Activated T-helper 9 cell treated with anti-CD3 and anti-CD28 coated beads, Interleukin-2, amount 50 U/mL, for 16 hours (primary cell): Measurements from ENCODE around the gene AZIN2.
"Not testable (repeated sequence)": the region's sequence is repeated elsewhere in the genome, so short reads cannot be mapped to it uniquely, and the experiment has no call there.

ENCODE experiments used
- DNase-seq: peaks from one replicate; pipeline ENCODE4 v3.0.0-alpha.2; 2020; ENCODE audit warnings: low read depth

Gene AZIN2

GRCh38 chr1:33080885-33081553, at the start of gene AZIN2:
AZIN2 (plus strand) TSS chr1:33081153; CDS start chr1:33082250, 1,097 bp downstream.
- DNase-seq: peak; percentile 96

GRCh38 chr1:33031506-33031905, 49.4 kb upstream of the AZIN2 start:
- no peak for DNase-seq

- no peak for DNase-seq
Observed at GRCh38 chr1:33032126-33032869, 48.7 kb upstream of the AZIN2 start.

- no peak for DNase-seq
Observed at GRCh38 chr1:33036051-33036525, 44.9 kb upstream of the AZIN2 start.

GRCh38 chr1:33036526-33037503, 44.1 kb upstream of the AZIN2 start, which contains the start of gene AK2:
AK2 (minus strand) TSS chr1:33036883; CDS start chr1:33036828, 55 bp downstream.
- DNase-seq: peak; percentile 86

GRCh38 chr1:33039840-33040239, 41.1 kb upstream of the AZIN2 start:
- no peak for DNase-seq

GRCh38 chr1:33041026-33041425, 39.9 kb upstream of the AZIN2 start:
- no peak for DNase-seq

GRCh38 chr1:33042831-33043230, 38.1 kb upstream of the AZIN2 start:
- DNase-seq: no peak

GRCh38 chr1:33043267-33044092, 37.5 kb upstream of the AZIN2 start:
- DNase-seq: no peak

- DNase-seq: no peak
Observed at GRCh38 chr1:33045246-33045645, 35.7 kb upstream of the AZIN2 start.

- DNase-seq: no peak
Observed at GRCh38 chr1:33045814-33046213, 35.1 kb upstream of the AZIN2 start.

- DNase-seq: not testable (repeated sequence)
Observed at GRCh38 chr1:33046234-33046633, 34.7 kb upstream of the AZIN2 start.

- no peak for DNase-seq
Observed at GRCh38 chr1:33047290-33047689, 33.7 kb upstream of the AZIN2 start.

GRCh38 chr1:33047839-33048305, 33.1 kb upstream of the AZIN2 start:
- DNase-seq: no peak

GRCh38 chr1:33048426-33048825, 32.5 kb upstream of the AZIN2 start:
- DNase-seq: no peak

GRCh38 chr1:33049371-33049770, 31.6 kb upstream of the AZIN2 start:
- DNase-seq: no peak

GRCh38 chr1:33050221-33051076, 30.5 kb upstream of the AZIN2 start:
- DNase-seq: no peak

GRCh38 chr1:33055210-33056008, 25.5 kb upstream of the AZIN2 start:
- no peak for DNase-seq

- DNase-seq: no peak
Observed at GRCh38 chr1:33056426-33056825, 24.5 kb upstream of the AZIN2 start.
